H1 (cell line): Measurements from ENCODE around the gene PRR12. TPM values are rescaled to one million over a fixed set of nuclear protein-coding genes. Genes with fewer than 3 reads are reported as not detected.

Experiments used
- ASH2L ChIP-seq: fragments of 200-600, 300-600 bp; sonication (generic); IDR thresholded peaks from one replicate; pipeline ENCODE4 v1.7.1; 2017; ENCODE audit warnings: low read length
- BACH1 ChIP-seq: IDR thresholded peaks from 2 replicates; pipeline ENCODE4 v1.6.1; 2012; ENCODE audit warnings: low read length, improper control_type of control experiment
- FOSL1 ChIP-seq: IDR thresholded peaks from 2 replicates; pipeline ENCODE4 v1.6.1; 2011; ENCODE audit warnings: mild to moderate bottlenecking, low read depth, low read length, moderate library complexity; ENCODE audit not compliant: insufficient read depth
- GTF2F1 ChIP-seq: IDR thresholded peaks from 2 replicates; pipeline ENCODE4 v1.6.1; 2012; ENCODE audit warnings: low read depth, low read length, improper control_type of control experiment, borderline replicate concordance
- SIRT6 ChIP-seq: IDR thresholded peaks from one replicate; pipeline ENCODE4 v1.7.1; 2012; ENCODE audit warnings: low read length, inconsistent platforms
- SRF ChIP-seq: IDR thresholded peaks from 2 replicates; pipeline ENCODE4 v1.6.1; 2011; ENCODE audit warnings: mild to moderate bottlenecking, low read depth, low read length, moderate library complexity
- polyA plus RNA-seq, 7 experiments: library from polyadenylated mRNA; depleted of rRNA in 3 of 7; stranded (reverse) in 5 of 7; unstranded in 2 of 7; fragments of >200 nt in 5 of 7; fragments of 200-250 nt in 2 of 7; gene quantifications; 1 replicate in 5 of 7; 2 replicates in 1 of 7; 4 replicates in 1 of 7; pipeline versions ENCODE4 v1.2.1 to v1.2.3, GENCODE V29; 2011 to 2013; ENCODE audit warnings: missing spikeins in 2 of 7, mixed read lengths in 2 of 7
- total RNA-seq: library from RNA; stranded (reverse); fragmentation: NEBNext Ultra II Directional; extraction: Animal tissue kit (Norgen Biotek cat#: 25700); gene quantifications from 2 replicates; pipeline ENCODE4 v1.2.1, GENCODE V29; 2021

Gene PRR12
- total and polyA plus RNA-seq, 2 of the 8 experiments (the other 6 are each of a cell fraction or from before 2014, with no cell fraction given), result 2.5 to 59.4 TPM

GRCh38 chr19:49599378-49600295 is 8.7 kb downstream of the PRR12 start (continued):
- no peak for TF ChIP-seq FOSL1
- no peak for TF ChIP-seq SIRT6
- no peak for TF ChIP-seq BACH1
- no peak for TF ChIP-seq GTF2F1
- TF ChIP-seq ASH2L, result no peak
- no peak for TF ChIP-seq SRF
